ENCODE measurements around the gene SCRN1.
A peak's percentile ranks its signal among the peaks of the same experiment; 100 is the strongest.

Gene SCRN1

GRCh38 chr7:29989257-29989995 is at the start of gene SCRN1:
Gene SCRN1 (minus strand): TSS chr7:29989801. CDS start chr7:29969067, 20,734 bp downstream.
- peak; percentile 43 for DNase-seq

GRCh38 chr7:30038196-30038980 is 48.8 kb upstream of the SCRN1 start:
- no peak for DNase-seq

GRCh38 chr7:30036220-30036619 is 46.6 kb upstream of the SCRN1 start:
- DNase-seq, result no peak

- no peak for DNase-seq
Observed at GRCh38 chr7:30034501-30034900, 44.9 kb upstream of the SCRN1 start.

GRCh38 chr7:30032310-30033125 is 42.9 kb upstream of the SCRN1 start:
- no peak for DNase-seq

GRCh38 chr7:30029696-30030095 is 40.1 kb upstream of the SCRN1 start:
- no peak for DNase-seq

GRCh38 chr7:30028749-30029635 is 39.4 kb upstream of the SCRN1 start:
- no peak for DNase-seq

GRCh38 chr7:30028216-30028748 is 38.7 kb upstream of the SCRN1 start, which contains the start of gene PLEKHA8:
Gene PLEKHA8 (plus strand): TSS chr7:30028412. CDS start chr7:30028763, 351 bp downstream.
- DNase-seq, result peak; percentile 86

- DNase-seq, result no peak
Observed at GRCh38 chr7:30027740-30028215, 38.2 kb upstream of the SCRN1 start.

- DNase-seq, result peak; percentile 25
Observed at GRCh38 chr7:30027065-30027456, 37.5 kb upstream of the SCRN1 start.

GRCh38 chr7:30026229-30027064 is 36.8 kb upstream of the SCRN1 start, which contains the start of gene FKBP14:
Gene FKBP14 (minus strand): TSS chr7:30026702. CDS start chr7:30026508, 194 bp downstream.
- DNase-seq, result peak; percentile 98

GRCh38 chr7:30023524-30023923 is 33.9 kb upstream of the SCRN1 start:
- DNase-seq, result no peak

GRCh38 chr7:30022991-30023390 is 33.4 kb upstream of the SCRN1 start:
- no peak for DNase-seq

- no peak for DNase-seq
Observed at GRCh38 chr7:30020535-30020934, 30.9 kb upstream of the SCRN1 start.

- no peak for DNase-seq
Observed at GRCh38 chr7:30019960-30020359, 30.4 kb upstream of the SCRN1 start.

- DNase-seq, result no peak
Observed at GRCh38 chr7:30019387-30019786, 29.8 kb upstream of the SCRN1 start.

- DNase-seq, result no peak
Observed at GRCh38 chr7:30018451-30018850, 28.9 kb upstream of the SCRN1 start.

- no peak for DNase-seq
Observed at GRCh38 chr7:30012757-30013156, 23.2 kb upstream of the SCRN1 start.

GRCh38 chr7:30010021-30010420 is 20.4 kb upstream of the SCRN1 start:
- DNase-seq, result no peak

- DNase-seq, result no peak
Observed at GRCh38 chr7:30005464-30005863, 15.9 kb upstream of the SCRN1 start.

- DNase-seq, result no peak
Observed at GRCh38 chr7:30003098-30003497, 13.5 kb upstream of the SCRN1 start.
